Prostate gland (tissue), 2 donors: ENCODE results near the gene NFAM1. TPM values are rescaled to one million over a fixed set of nuclear protein-coding genes. Genes with fewer than 3 reads are reported as not detected.

Experiments
- DNase-seq: peaks from one replicate; pipeline ENCODE4 v3.0.0-alpha.2; 2019; ENCODE audit warnings: low spot score
- H3K27ac ChIP-seq, 2 donors: fragments of 200-600 bp; sonication (generic); 2 replicates each; pipeline ENCODE4 v1.5.1; 2017 to 2019
- H3K27me3 ChIP-seq: fragments of 200-600 bp; sonication (generic); replicated peaks from 2 replicates; pipeline ENCODE4 v1.5.1; 2019; ENCODE audit not compliant: insufficient read depth
- H3K36me3 ChIP-seq, 2 donors: fragments of 200-600 bp; sonication (generic); 1 replicate in 1 of 2; 2 replicates in 1 of 2; pipeline versions ENCODE4 v1.5.1 to v1.8.1; 2017 to 2019
- H3K4me1 ChIP-seq: fragments of 200-600 bp; sonication (generic); replicated peaks from 2 replicates; pipeline ENCODE4 v1.5.1; 2019
- H3K4me3 ChIP-seq, 2 donors: fragments of 200-600 bp; sonication (generic); 2 replicates each; pipeline ENCODE4 v1.5.1; 2017 to 2019
- H3K9me3 ChIP-seq: fragments of 200-600 bp; sonication (generic); 2 replicates; pipeline ENCODE4 v1.5.1; 2017
- POLR2A ChIP-seq: fragments of 450-650 bp; IDR thresholded peaks from one replicate; pipeline ENCODE4 v1.6.1; 2016; ENCODE audit warnings: antibody characterized with exemption, mild to moderate bottlenecking
- POLR2AphosphoS5 ChIP-seq: sonication (generic); formaldehyde crosslinking; IDR thresholded peaks from one replicate; pipeline ENCODE4 v1.6.1; 2017; ENCODE audit warnings: antibody characterized with exemption
- WGBS: methylation state at CpG from one replicate; pipeline ENCODE4 v1.1.5; 2018; 5-methylcytosine and 5-hydroxymethylcytosine counted together
- intact Hi-C: fragments of 100-400 bp; cut with DNase I; formaldehyde crosslinking; loops from one replicate; pipeline ENCODE4 v1.14.2; 2022
- total RNA-seq, 2 donors: library from RNA; depleted of rRNA; stranded (reverse); fragments of >200 nt; gene quantifications; one replicate each; pipeline ENCODE4 v1.1.0, GENCODE V29; 2016
- TF ChIP-seq, protein P1 (sequence below), 4 experiments: fragments of 200-600 bp in 2 of 4; fragments of 450-650 bp in 2 of 4; sonication (generic) in 2 of 4; IDR thresholded peaks; 1 replicate in 3 of 4; 2 replicates in 1 of 4; pipeline ENCODE4 v1.5.1; 2016 to 2019; ENCODE audit warnings: antibody characterized with exemption in 4 of 4, mild to moderate bottlenecking in 2 of 4, moderate library complexity in 2 of 4

The NFAM1 gene
- total RNA-seq, 2 donors from 2014 or later = 0.36 to 2.4 TPM

DNA sequence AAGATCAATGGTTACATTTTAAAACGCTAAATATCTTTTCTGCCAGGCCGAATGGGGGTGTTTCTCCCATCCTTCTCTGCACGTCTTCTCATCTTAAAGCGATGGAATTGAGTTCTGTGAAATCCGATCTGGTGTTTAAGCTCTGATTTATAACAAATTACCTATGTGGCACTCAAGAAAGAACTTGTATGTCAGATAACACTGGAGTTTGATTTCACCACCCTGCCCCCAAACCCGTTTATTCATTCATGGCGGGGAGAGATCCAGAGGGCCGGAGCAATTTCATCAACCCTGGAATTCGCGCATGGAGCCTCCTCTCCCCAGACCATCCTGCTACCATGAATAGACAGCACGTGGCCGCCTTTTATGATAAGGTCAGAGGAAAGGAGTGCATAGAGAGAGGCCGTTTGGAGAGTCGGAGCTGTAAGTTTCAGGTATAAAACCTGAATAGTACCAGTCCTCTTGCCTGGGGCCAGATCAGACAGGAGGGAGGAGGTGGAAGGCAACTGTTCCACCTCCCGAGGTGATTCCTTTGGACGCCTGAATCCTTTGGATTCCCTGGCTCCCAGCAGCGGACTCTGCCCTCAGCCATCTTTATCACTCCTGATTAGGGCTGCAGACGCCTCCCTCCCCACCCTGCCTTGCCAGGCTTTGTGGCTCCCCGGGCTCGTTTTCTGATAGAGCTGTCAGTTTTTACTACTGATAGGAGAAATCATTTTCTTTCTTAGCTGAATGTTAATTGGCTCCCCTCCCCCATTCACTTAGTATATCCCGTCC lies 27.3 kb upstream of the NFAM1 start:
- no peaks in the 10 kb centered on the region for H3K36me3 ChIP-seq
- intact Hi-C loops = no loop called here
- no peaks in the 10 kb centered on the region for H3K27me3 ChIP-seq
- H3K9me3 ChIP-seq = no peaks in the 10 kb centered on the region
- H3K27ac ChIP-seq = no peak overlapping the region
- 23% methylated on average over 20 of the region's 21 CpGs for WGBS
- DNase-seq = no peak
- no peak overlapping the region for H3K4me3 ChIP-seq
- peaks cover 5% of the 10 kb centered on the region for H3K4me1 ChIP-seq
- TF ChIP-seq, protein P1, sequence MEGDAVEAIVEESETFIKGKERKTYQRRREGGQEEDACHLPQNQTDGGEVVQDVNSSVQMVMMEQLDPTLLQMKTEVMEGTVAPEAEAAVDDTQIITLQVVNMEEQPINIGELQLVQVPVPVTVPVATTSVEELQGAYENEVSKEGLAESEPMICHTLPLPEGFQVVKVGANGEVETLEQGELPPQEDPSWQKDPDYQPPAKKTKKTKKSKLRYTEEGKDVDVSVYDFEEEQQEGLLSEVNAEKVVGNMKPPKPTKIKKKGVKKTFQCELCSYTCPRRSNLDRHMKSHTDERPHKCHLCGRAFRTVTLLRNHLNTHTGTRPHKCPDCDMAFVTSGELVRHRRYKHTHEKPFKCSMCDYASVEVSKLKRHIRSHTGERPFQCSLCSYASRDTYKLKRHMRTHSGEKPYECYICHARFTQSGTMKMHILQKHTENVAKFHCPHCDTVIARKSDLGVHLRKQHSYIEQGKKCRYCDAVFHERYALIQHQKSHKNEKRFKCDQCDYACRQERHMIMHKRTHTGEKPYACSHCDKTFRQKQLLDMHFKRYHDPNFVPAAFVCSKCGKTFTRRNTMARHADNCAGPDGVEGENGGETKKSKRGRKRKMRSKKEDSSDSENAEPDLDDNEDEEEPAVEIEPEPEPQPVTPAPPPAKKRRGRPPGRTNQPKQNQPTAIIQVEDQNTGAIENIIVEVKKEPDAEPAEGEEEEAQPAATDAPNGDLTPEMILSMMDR (IDR thresholded peaks at IDR 0.05) = no peak
- no peak for TF ChIP-seq POLR2A

DNA sequence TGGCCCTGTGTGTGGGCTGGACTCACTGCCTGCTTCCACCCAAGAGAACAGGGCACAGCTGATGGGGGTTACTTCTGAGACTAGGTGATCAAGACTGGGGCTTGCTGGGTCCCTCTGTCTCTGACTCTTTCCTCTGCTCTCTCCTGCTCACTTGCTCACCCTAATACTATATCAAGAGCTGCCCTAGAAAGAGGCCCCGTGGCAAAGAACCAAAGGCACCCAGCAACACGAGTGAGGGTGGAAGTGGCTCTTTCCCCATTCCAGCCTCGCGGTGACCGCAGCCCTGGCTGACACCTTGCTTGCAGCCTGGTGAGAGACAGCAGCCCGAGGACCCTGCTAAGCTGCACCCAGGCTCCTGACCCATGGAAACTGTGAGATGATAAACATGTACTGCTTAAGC lies 20.7 kb upstream of the NFAM1 start:
- Histone ChIP-seq H3K36me3 (no peaks in the 10 kb centered on the region), H3K9me3 (no peaks in the 10 kb centered on the region), H3K4me1 (no peaks in the 10 kb centered on the region), H3K27me3 (no peaks in the 10 kb centered on the region), H3K27ac (no peak overlapping the region), H3K4me3 (no peak overlapping the region)
- DNase-seq = no peak
- 80% methylated on average over 6 of the region's 6 CpGs for WGBS
- intact Hi-C loops = no loop called here
- TF ChIP-seq POLR2A (no peak), POLR2AphosphoS5 (no peak)
- TF ChIP-seq, protein P1 (IDR thresholded peaks at IDR 0.05) = no peak

DNA sequence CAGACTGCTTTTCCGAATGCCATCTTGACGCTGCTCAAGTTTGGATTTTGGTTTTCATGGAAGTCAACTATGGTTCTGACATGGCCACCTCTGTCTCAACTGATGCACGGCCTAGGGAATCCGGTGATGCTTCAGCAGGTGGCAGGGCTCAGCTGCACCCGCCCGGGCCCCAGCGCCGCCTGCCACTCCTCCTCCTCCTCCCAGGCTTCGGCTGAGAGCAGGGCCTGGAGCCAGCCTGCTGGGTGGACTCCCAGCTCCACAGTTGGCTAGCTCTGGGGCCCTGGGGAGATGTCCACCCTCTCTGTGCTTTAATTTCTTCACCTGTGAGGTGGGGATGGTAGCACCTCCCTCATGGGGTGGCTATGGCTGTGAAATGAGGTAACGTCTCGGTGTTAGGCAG lies 20.3 kb upstream of the NFAM1 start:
- H3K27ac ChIP-seq = no peak overlapping the region
- no peak for DNase-seq
- intact Hi-C loops = no loop called here
- no peaks in the 10 kb centered on the region for H3K4me1 ChIP-seq
- H3K4me3 ChIP-seq = no peak overlapping the region
- WGBS = 75% methylated on average over 11 of the region's 11 CpGs
- no peaks in the 10 kb centered on the region for H3K27me3 ChIP-seq
- no peaks in the 10 kb centered on the region for H3K36me3 ChIP-seq
- TF ChIP-seq, protein P1 (IDR thresholded peaks at IDR 0.05) = no peak
- TF ChIP-seq POLR2A = no peak
- no peak for TF ChIP-seq POLR2AphosphoS5
- no peaks in the 10 kb centered on the region for H3K9me3 ChIP-seq

DNA sequence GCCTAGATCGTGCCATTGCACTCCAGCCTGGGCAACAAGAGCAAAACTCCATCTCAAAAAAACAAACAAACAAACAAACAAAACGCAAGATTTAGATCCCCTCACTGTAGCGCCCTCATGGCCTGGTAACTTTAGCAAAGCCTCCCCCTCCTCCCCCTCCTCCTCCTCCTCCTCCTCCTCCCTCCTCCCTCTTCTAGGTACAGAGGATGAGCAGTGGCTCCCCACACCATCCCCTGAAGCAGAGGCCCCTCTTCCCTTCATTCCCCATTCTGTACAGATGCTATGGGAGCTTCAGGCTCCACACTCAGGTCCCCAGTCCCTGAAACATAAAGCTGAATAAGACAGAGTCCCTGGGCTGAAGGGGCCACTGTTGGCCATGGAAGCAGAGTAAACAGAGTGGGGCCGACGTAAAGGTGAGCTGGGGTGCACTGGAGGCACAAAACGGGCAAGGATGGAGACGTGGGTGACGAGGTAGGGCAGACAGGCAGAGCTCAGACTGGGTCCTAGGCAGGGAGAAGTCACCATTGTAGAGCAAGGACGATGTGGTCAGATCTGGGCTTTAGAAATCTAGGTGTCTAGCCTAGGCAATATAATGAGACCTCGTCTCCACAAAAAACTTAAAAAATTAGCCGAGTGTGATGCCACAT lies 19.4 kb upstream of the NFAM1 start:
- DNase-seq = no peak
- no peak overlapping the region for H3K4me3 ChIP-seq
- no peaks in the 10 kb centered on the region for H3K27me3 ChIP-seq
- H3K4me1 ChIP-seq = no peaks in the 10 kb centered on the region
- intact Hi-C loops = no loop called here
- H3K36me3 ChIP-seq = no peaks in the 10 kb centered on the region
- 85% methylated on average over 11 of the region's 11 CpGs for WGBS
- no peaks in the 10 kb centered on the region for H3K9me3 ChIP-seq
- TF ChIP-seq POLR2A = no peak
- TF ChIP-seq, protein P1 (IDR thresholded peaks at IDR 0.05) = no peak
- no peak for TF ChIP-seq POLR2AphosphoS5
- H3K27ac ChIP-seq = no peak overlapping the region

DNA sequence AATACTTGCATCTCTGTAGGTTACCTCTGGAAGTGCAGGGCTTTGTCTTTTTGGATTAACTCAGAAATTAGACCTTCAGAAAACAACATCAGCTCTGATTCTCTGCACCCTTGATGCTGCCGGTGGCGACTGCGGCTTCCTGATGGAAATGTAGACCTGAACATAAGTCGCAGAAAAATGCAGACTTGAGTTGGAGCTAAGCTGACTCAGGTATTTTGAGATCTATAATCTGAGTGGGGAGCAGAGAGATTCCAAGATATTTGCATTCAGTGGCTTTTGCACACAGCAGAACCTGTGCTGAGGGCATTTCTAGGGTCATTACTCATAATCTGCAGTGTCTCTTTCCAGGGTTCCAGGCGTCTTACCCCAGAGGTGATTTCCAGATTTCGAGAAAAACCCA lies 18.7 kb upstream of the NFAM1 start:
- DNase-seq = no peak
- Histone ChIP-seq H3K4me1 (no peaks in the 10 kb centered on the region), H3K27me3 (no peaks in the 10 kb centered on the region), H3K9me3 (no peaks in the 10 kb centered on the region), H3K36me3 (no peaks in the 10 kb centered on the region), H3K27ac (no peak overlapping the region), H3K4me3 (no peak overlapping the region)
- TF ChIP-seq POLR2AphosphoS5 (no peak), POLR2A (no peak)
- TF ChIP-seq, protein P1 (IDR thresholded peaks at IDR 0.05) = no peak
- intact Hi-C loops = no loop called here
- 83% methylated on average over 6 of the region's 6 CpGs for WGBS
